ENCODE data around the gene CACNG7. TPM values are rescaled to one million over a fixed set of nuclear protein-coding genes. Genes with fewer than 3 reads are reported as not detected.
A peak's percentile ranks its signal among the peaks of the same experiment; 100 is the strongest.

The CACNG7 gene
- total and polyA plus RNA-seq, 2 experiments from 2014 or later = 0.11 to 0.60 TPM

- H3K4me1 ChIP-seq (ENCODE audit: low read depth) = no peaks in the 10 kb centered on the region
- no peak overlapping the region for H3K27ac ChIP-seq
- DNase-seq (ENCODE audit: low read depth in 1 of 2, low spot score in 1 of 2) = no peak
- H3K36me3 ChIP-seq = no peaks in the 10 kb centered on the region
- no peaks in the 10 kb centered on the region for H3K9me3 ChIP-seq (ENCODE audit: low read depth)
- no peak for TF ChIP-seq CTCF (IDR thresholded peaks at IDR 0.05; ENCODE audit: low read depth, low read length)
- peaks cover 8% of the 10 kb centered on the region for H3K27me3 ChIP-seq
- no peak overlapping the region for H3K4me3 ChIP-seq
These were observed 42.4 kb downstream of the CACNG7 start for GRCh38 chr19:53951436-53951835.

- DNase-seq (ENCODE audit: low read depth in 1 of 2, low spot score in 1 of 2) = no peak
- Histone ChIP-seq H3K9me3 (ENCODE audit: low read depth) (no peaks in the 10 kb centered on the region), H3K27ac (no peak overlapping the region), H3K4me3 (no peak overlapping the region), H3K36me3 (no peaks in the 10 kb centered on the region), H3K4me1 (ENCODE audit: low read depth) (no peaks in the 10 kb centered on the region), H3K27me3 (peaks cover 13% of the 10 kb centered on the region)
- no peak for TF ChIP-seq CTCF (IDR thresholded peaks at IDR 0.05; ENCODE audit: low read depth, low read length)
These were observed 42.9 kb downstream of the CACNG7 start for GRCh38 chr19:53951947-53952346.

GRCh38 chr19:53953383-53953782 is 44.3 kb downstream of the CACNG7 start:
- Histone ChIP-seq H3K4me1 (ENCODE audit: low read depth) (no peaks in the 10 kb centered on the region), H3K36me3 (no peaks in the 10 kb centered on the region), H3K4me3 (no peak overlapping the region), H3K9me3 (ENCODE audit: low read depth) (no peaks in the 10 kb centered on the region), H3K27ac (no peak overlapping the region), H3K27me3 (peaks cover 27% of the 10 kb centered on the region)
- TF ChIP-seq CTCF (IDR thresholded peaks at IDR 0.05; ENCODE audit: low read depth, low read length) = no peak
- DNase-seq (ENCODE audit: low read depth in 1 of 2, low spot score in 1 of 2) = no peak

GRCh38 chr19:53957448-53958167 is 48.5 kb downstream of the CACNG7 start:
- no peak overlapping the region for H3K27ac ChIP-seq
- no peak for DNase-seq (ENCODE audit: low read depth in 1 of 2, low spot score in 1 of 2)
- no peaks in the 10 kb centered on the region for H3K9me3 ChIP-seq (ENCODE audit: low read depth)
- H3K27me3 ChIP-seq = peaks cover 68% of the 10 kb centered on the region
- H3K4me1 ChIP-seq (ENCODE audit: low read depth) = no peaks in the 10 kb centered on the region
- H3K4me3 ChIP-seq = no peak overlapping the region
- H3K36me3 ChIP-seq = no peaks in the 10 kb centered on the region
- TF ChIP-seq CTCF (IDR thresholded peaks at IDR 0.05; ENCODE audit: low read depth, low read length) = no peak

GRCh38 chr19:53958168-53958571 is 49.1 kb downstream of the CACNG7 start:
- H3K36me3 ChIP-seq = no peaks in the 10 kb centered on the region
- no peak for TF ChIP-seq CTCF (IDR thresholded peaks at IDR 0.05; ENCODE audit: low read depth, low read length)
- H3K27ac ChIP-seq = no peak overlapping the region
- H3K4me3 ChIP-seq = no peak overlapping the region
- no peaks in the 10 kb centered on the region for H3K9me3 ChIP-seq (ENCODE audit: low read depth)
- peak; percentile 37 to 56 for DNase-seq (ENCODE audit: low read depth in 1 of 2, low spot score in 1 of 2)
- H3K4me1 ChIP-seq (ENCODE audit: low read depth) = no peaks in the 10 kb centered on the region
- H3K27me3 ChIP-seq = peaks cover 74% of the 10 kb centered on the region
